SKM-1 treated with dmso at 0.1 percent for 144 hours (cell line): ENCODE data around the gene KLK13.

Source experiments
- DNase-seq: peaks from one replicate; lab custom pipeline; 2025; ENCODE audit not compliant: unreplicated experiment; lab: John Stamatoyannopoulos, UW

Gene KLK13, protein sequence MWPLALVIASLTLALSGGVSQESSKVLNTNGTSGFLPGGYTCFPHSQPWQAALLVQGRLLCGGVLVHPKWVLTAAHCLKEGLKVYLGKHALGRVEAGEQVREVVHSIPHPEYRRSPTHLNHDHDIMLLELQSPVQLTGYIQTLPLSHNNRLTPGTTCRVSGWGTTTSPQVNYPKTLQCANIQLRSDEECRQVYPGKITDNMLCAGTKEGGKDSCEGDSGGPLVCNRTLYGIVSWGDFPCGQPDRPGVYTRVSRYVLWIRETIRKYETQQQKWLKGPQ

DNA sequence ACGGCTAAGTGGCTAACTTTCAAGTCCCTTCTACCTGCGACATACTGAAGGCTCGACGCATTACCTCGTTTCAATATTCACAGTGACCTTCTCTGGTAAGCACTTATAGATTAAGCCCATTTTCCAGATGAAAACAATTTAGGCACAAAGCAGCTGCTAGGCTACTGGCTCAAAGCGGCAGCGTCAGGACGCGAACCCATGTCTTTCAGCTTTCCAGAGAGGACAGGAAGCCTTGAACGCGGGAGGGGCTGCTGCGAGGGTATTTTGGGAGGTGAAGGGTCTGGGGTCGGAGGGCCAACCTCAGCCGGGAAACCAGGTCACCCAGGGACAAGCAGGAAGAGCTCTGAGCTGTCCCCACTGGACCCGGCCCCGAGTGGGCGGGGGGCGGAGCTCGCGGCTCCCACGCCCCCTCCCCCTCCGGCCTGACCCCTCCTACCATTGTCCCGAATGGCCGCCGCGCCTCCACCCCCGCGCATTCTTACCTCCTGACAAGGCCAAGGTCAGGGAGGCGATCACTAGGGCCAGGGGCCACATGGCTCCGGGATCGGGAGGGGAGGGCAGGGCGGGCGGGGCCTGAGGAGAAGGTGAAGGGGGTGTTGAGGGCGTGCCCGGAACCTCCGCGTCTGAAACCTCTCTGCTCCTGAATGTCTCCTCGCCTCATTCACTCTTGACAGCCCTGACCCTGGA lies at the start of gene KLK13:
KLK13 (minus strand) TSS at position 559 of the 687 bp plus-strand sequence; CDS start at position 534, 25 bp downstream.
- no peak for DNase-seq

DNA sequence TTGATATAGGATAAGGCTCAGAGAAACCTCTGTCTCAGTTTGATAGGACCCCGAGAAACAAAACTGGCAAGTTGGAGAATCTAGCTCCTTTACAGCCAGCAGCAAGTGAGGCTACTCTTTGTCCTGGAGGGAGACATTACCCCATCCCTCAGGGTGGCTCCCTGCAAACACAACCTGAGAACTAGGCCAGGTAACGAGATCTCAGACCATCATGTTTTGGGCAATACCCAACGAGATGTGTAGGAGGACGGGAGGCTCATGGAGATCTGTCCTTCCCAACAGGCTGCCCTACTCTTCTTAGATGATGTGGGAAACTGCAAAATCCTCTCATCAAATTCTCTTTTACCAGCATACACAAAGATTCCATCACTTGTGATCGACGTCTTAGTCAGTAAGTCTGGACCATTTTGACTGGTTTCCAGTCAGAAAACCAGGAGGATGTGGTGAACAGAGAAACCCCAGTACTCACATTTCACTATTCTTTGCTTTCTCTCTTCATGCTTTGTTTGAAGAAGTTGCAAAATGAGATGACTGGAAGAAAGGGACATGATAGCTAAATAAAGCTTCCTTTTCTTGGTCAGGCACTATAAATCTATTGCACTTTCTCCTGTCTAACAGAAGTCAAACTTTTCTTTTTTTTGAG lies 49.3 kb upstream of the KLK13 start:
- DNase-seq, result no peak

DNA sequence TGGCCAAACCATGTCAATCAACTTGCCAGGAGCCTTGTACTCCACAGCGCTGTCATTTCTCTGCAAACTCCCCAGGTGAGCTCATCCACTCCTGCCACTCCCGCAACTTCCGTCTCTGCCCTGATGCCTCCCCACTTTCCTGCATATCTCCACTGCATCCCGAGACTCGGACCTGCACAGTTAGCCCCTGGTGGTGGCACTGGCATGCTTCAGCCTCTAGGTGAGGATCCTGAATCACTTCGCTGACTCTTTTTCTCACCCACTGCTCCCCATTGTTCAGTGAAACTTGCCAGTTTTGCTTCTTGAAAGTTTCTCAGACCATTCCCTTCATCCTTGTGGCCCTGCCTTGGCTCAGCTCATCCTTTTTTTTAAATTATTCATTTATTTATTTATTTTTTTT lies 46.7 kb upstream of the KLK13 start:
- no peak for DNase-seq

GRCh38 chr19:51110666-51110971 lies 45.7 kb upstream of the KLK13 start:
- DNase-seq, result no peak

- peak; percentile 55 for DNase-seq
Observed at GRCh38 chr19:51108805-51109146, 43.9 kb upstream of the KLK13 start.

- peak; percentile 87 for DNase-seq
Observed at GRCh38 chr19:51108066-51108804, 43.3 kb upstream of the KLK13 start, which contains the start of gene CTU1. CTU1 (minus strand) TSS chr19:51108409; CDS start chr19:51104569, 3,840 bp downstream.

DNA sequence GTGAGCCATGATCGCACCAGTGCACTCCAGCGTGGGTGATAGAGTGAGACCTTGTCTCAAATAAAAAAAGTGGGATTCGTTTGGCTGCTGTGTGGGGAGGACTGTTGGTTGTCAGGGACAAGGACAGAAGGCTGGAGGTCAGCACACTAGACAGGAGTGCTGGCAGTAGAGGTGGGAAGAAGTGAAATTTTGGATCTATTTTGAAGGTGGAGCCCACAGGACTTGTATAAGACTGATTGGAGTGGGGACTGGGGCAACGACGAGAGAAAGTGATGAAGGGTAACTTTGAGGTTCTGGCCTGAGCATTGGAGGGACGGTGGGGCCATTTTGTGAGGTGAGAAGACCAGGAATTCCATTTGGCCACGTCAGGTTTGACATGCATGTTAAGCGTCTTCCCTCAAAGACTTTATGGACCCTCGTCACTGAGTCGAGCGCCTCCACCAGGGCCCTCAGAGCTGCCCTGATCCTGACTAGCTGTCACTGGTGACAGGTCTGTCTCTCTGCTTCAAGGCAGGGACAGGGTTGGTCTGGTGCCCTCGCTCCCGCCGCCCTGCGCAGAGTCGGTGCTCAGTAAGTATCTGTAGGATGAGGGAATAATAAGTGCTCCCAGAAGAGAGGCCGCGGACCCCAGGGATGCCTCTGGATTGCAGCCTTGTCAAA lies 42.6 kb upstream of the KLK13 start:
- DNase-seq, result no peak

- no peak for DNase-seq
Observed at GRCh38 chr19:51103926-51104341, 39.0 kb upstream of the KLK13 start.

DNA sequence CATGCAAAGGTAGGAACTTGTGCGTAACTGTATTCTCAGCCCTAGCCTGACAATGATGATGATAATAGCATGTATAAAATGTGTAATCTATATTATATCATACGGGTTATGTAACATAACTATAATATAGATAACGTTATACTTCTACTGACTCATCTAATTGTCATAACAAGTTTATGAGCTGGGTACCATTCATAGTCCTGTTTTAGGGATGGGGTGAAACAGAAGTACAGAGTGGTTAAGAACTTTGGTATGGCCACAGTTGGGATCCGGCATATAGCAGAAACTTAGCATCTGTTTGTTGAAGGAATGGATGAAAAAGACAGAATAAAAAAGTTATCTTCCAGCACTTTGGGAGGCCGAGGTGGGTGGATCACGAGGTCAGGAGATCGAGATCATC lies 38.1 kb upstream of the KLK13 start:
- DNase-seq, result no peak

- DNase-seq, result no peak
Observed at GRCh38 chr19:51101171-51101865, 36.4 kb upstream of the KLK13 start.

DNA sequence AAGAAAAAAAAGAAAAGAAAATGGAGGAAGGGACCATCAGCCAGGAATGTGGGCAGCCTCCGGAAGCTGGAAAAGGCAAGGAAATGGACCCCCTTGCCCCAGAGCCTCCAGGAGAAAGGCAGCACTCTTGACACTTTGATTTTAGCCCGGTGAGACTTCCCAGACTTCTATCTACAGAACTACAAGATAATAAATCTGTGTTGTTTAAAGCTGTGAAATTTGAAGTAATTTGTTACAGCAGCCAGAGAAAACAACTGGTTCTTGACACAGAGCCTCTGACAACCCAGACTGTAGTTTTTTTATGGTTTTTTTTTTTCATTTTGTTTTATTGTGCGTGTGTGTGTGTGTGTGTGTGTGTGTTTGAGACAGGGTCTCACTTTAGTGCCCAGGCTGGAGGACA lies 35.7 kb upstream of the KLK13 start:
- no peak for DNase-seq

DNA sequence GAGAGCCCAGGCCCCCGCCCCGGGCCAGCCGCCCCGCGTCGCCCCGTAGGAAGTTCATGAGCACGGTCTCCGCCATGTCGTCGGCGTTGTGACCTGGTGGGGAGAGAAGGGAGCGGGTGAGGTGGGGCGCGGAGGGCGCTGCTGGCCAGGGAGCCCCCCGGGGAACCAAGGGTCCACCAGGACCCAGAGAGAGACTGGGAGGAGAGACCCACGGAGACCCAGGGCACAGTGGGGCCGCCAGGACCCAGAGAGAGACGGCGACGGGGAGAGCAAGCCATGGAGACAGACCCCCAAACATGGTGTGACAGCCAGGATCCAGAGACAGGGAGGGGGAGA lies 34.1 kb upstream of the KLK13 start:
- no peak for DNase-seq

DNA sequence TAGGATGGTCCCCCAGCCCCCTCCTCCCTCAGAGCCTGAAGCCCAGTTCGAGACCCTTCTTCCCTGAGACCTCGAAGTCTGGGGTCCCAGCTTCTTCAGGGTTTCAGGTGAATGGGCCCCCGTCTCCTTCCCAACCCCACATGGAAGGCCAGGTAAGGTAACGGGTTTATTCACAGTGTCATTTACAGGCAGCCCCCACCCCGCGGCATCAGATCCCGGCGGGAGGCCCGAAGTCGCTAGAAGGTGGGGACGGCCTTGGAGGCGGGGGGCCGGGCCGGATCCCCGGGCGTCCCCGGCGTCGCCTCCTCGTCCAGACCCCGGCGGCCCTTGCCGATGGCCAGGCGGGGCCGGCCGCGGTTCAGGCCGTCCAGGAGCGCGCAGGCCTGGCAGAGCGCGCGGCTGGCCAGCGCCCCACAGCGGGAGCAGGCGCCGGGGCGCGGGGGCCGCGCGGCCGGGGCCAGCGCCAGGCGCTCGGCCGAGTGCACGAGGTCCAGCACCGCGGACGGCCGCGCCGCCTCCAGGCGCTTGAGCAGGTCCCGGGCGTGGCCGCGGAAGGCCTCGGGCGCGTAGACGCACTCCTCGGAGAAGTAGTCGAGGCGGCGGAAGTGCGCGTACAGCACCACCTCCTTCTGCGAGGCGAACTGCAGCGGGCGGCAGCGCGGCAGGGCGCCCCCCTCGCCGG lies 33.6 kb upstream of the KLK13 start:
- DNase-seq, result no peak

GRCh38 chr19:51097796-51098195 lies 32.9 kb upstream of the KLK13 start:
- DNase-seq, result no peak

DNA sequence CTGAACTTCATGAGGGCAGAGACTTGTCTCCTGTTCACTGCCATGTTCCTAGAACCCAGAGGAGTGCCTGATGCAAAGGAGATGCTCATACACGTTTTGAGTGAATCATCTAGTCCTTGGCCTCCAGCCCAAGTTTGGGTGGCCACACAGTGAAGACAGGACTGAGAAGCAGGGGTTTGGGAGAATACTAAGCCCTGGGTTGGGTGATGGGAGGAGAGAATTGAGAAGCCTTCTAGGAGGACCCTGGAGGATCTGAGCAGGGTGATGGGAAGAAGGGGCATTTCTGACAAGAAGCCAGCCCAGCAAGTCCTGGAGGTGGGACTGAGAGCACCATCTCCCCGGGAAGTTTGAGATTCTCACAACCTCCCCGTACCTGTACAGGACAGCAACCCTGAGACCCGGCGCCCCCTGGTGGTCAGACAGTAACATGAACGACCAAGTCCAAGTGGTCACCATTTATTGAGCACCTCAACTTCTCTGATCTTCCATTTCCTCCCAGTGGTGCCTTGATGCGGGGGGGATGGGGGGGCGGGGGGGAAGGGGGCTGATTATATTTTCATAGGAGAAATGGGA lies 32.4 kb upstream of the KLK13 start:
- no peak for DNase-seq

DNA sequence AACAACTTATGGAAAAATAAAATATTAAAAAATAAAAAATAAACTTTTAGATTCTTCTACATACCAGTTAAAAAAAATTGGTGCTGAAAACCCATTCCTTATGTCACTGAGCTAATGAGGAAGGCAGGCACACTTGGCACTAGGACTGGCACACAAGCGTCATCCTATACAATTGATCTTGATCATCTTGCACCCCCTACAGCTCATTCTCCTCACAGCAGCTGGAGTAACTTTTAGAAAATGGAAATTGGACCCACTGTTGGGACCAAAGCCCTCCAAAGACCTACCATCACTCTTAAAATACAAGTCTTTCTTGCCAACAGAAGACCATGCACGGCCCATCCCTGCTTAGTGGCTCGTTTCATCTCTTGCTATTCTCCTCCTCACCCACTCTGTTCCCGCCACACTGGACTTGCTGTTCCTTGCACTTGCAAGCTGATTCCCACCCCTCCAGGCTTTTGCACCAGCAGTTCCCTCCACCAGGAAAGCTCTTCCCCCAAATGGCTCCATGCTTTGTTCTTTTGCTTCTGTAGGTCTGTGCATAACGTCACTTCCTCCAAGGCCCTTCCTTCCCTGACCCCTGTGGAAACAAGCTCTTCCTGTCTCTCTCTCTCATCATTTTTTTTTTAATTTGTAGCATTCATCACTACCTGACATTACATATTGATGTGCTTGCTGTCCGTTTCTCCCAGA lies 31.7 kb upstream of the KLK13 start:
- no peak for DNase-seq

- DNase-seq, result no peak
Observed at GRCh38 chr19:51094696-51095279, 29.9 kb upstream of the KLK13 start.

DNA sequence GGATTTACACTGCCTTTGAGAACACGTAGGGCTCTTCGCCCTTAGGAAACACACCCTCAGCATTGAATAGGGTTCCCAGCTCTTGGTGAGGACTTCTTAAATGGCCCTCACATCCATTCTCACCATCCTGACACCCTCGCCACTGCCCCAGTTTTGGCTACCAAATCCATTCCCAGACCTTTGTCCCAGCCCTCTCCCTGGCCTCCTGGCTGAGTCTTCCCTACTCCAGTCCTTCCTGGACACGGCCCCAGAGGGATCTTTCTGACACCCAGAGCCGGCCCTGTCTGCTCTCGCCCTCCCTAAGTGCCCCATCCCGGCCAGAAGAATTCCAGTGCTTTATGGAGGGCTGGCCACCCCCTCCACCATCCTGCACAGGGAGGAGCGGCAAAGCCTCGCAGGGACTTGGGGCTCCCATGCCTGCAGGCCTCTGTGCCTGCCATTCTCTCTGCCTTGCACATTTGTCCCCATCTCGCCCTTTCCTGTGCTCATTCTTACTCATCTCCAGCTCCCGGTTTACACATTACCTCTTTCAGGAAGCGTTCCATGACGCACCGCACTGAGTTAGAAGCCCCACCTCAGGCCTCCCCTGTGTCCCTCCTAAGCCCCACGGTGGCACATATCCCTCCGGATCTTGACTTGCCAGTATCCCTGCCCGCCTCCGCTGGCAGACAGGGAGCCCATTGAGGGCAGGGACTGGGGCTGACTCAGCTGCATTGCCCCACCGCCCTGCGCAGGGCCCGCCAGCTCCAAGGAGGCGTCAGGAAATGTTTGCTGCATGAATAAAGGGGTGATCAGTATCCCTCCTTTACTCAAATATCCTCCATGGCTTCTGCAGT lies 28.8 kb upstream of the KLK13 start:
- DNase-seq, result no peak
